Loucy (cell line): ENCODE data around the gene C11orf52.

ENCODE experiments used
- H2AFZ ChIP-seq: fragments of 200-600 bp; sonication (generic); 2 replicates; pipeline ENCODE4 v1.6.0; 2016; ENCODE audit warnings: antibody characterized with exemption, mild to moderate bottlenecking, low read length, moderate library complexity
- H3F3A ChIP-seq: fragments of 200-600 bp; 2 replicates; pipeline ENCODE4 v1.6.0; 2016; ENCODE audit warnings: antibody characterized with exemption, low read depth, mild to moderate bottlenecking
- H3K27me3 ChIP-seq: fragments of 200-600 bp; sonication (generic); 2 replicates; pipeline ENCODE4 v1.6.1; 2014; ENCODE audit warnings: low read length, mild to moderate bottlenecking; ENCODE audit not compliant: insufficient read depth, poor library complexity, severe bottlenecking
- H3K36me3 ChIP-seq: fragments of 200-600 bp; sonication (generic); 2 replicates; pipeline ENCODE4 v1.6.1; 2016; ENCODE audit warnings: low read length; ENCODE audit not compliant: insufficient read depth
- H3K4me1 ChIP-seq: fragments of 200-600 bp; sonication (generic); 2 replicates; pipeline ENCODE4 v1.5.1; 2014; ENCODE audit warnings: low read length, mild to moderate bottlenecking; ENCODE audit not compliant: insufficient read depth, poor library complexity, severe bottlenecking
- H3K4me2 ChIP-seq: fragments of 200-600 bp; sonication (generic); 2 replicates; pipeline ENCODE4 v1.6.0; 2014; ENCODE audit warnings: antibody characterized with exemption, low read length, low read depth, mild to moderate bottlenecking; ENCODE audit not compliant: poor library complexity, severe bottlenecking
- H3K4me3 ChIP-seq: fragments of 200-600 bp; sonication (generic); 2 replicates; pipeline ENCODE4 v1.5.1; 2014; ENCODE audit warnings: low read length, mild to moderate bottlenecking, mixed read lengths; ENCODE audit not compliant: poor library complexity, severe bottlenecking
- H3K79me2 ChIP-seq: fragments of 200-600 bp; sonication (generic); 2 replicates; pipeline ENCODE4 v1.6.1; 2014; ENCODE audit warnings: low read length; ENCODE audit not compliant: insufficient read depth
- H3K9ac ChIP-seq: fragments of 200-600 bp; sonication (generic); 2 replicates; pipeline ENCODE4 v1.6.0; 2014; ENCODE audit warnings: mild to moderate bottlenecking, low read depth, low read length, moderate library complexity; ENCODE audit not compliant: poor library complexity, severe bottlenecking
- H3K9me2 ChIP-seq: fragments of 200-600 bp; sonication (generic); replicated peaks from 2 replicates; pipeline ENCODE4 v1.6.1; 2016; ENCODE audit warnings: low read depth, low read length, mixed read lengths
- H3K9me3 ChIP-seq: fragments of 200-600 bp; sonication (generic); 2 replicates; pipeline ENCODE4 v1.6.1; 2014; ENCODE audit warnings: mild to moderate bottlenecking, antibody characterized with exemption, low read length, low read depth; ENCODE audit not compliant: insufficient read depth
- H4K20me1 ChIP-seq: fragments of 200-600 bp; sonication (generic); 2 replicates; pipeline ENCODE4 v1.6.0; 2014; ENCODE audit warnings: antibody characterized with exemption, low read length, mild to moderate bottlenecking; ENCODE audit not compliant: insufficient read depth, poor library complexity, severe bottlenecking
- CTCF ChIP-seq: fragments of 200-600 bp; sonication (generic); conservative IDR thresholded peaks from 2 replicates; pipeline ENCODE4 v1.5.1; 2014; ENCODE audit warnings: mild to moderate bottlenecking, antibody characterized with exemption, low read length
- EZH2phosphoT487 ChIP-seq: fragments of 200-600 bp; IDR thresholded peaks from 2 replicates; pipeline ENCODE4 v1.6.1; 2018; ENCODE audit warnings: antibody characterized with exemption, mild to moderate bottlenecking, moderate library complexity, borderline replicate concordance

The C11orf52 gene

GRCh38 chr11:111870886-111871692 is 47.6 kb upstream of the C11orf52 start, which contains the start of gene ALG9:
Gene ALG9, minus strand, starts transcription at chr11:111871581. Its CDS starts 99 bp downstream, at chr11:111871482.
- H3K9ac ChIP-seq: peak within 1 kb of the TSS; percentile 80
- peaks cover 5% of the 10 kb centered on the region; the same call in 1 of the 2 replicates for H3K36me3 ChIP-seq

GRCh38 chr11:111871693-111872161 is 47.0 kb upstream of the C11orf52 start:
- no peaks in the 10 kb centered on the region for H3K9me3 ChIP-seq

More at GRCh38 chr11:111870886-111871692, 47.6 kb upstream of the C11orf52 start, which contains the start of gene ALG9:
- Histone ChIP-seq H3K9me2 (no peaks in the 10 kb centered on the region), H4K20me1 (peaks cover 5% of the 10 kb centered on the region), H3K79me2 (peaks cover 24% of the 10 kb centered on the region; the same call in 1 of the 2 replicates), H3K27me3 (no peaks in the 10 kb centered on the region), H2AFZ (peak within 1 kb of the TSS; percentile 99), H3K9me3 (no peaks in the 10 kb centered on the region), H3F3A (peaks cover 3% of the 10 kb centered on the region; the same call in 1 of the 2 replicates), H3K4me2 (peak within 1 kb of the TSS; percentile 94), H3K4me3 (peak within 1 kb of the TSS; percentile 93), H3K4me1 (peaks cover 25% of the 10 kb centered on the region)
- TF ChIP-seq EZH2phosphoT487 (no peak), CTCF (peak; percentile 27; the same call in 1 of the 2 replicates)

GRCh38 chr11:111878385-111878848 is 40.3 kb upstream of the C11orf52 start:
- Histone ChIP-seq H4K20me1 (no peaks in the 10 kb centered on the region), H3K9ac (peak overlapping the region; percentile 69), H3K9me3 (no peaks in the 10 kb centered on the region), H3F3A (no peaks in the 10 kb centered on the region), H3K9me2 (no peaks in the 10 kb centered on the region), H3K4me3 (peak overlapping the region; percentile 76), H3K27me3 (no peaks in the 10 kb centered on the region), H3K36me3 (no peaks in the 10 kb centered on the region), H3K79me2 (no peaks in the 10 kb centered on the region), H3K4me1 (no peaks in the 10 kb centered on the region), H2AFZ (peak overlapping the region; percentile 88), H3K4me2 (peak overlapping the region; percentile 77)
- TF ChIP-seq EZH2phosphoT487 (no peak), CTCF (no peak)

More at GRCh38 chr11:111871693-111872161, 47.0 kb upstream of the C11orf52 start:
- Histone ChIP-seq H4K20me1 (peaks cover 5% of the 10 kb centered on the region), H2AFZ (peak overlapping the region; percentile 99), H3K9me2 (no peaks in the 10 kb centered on the region), H3K4me1 (peaks cover 25% of the 10 kb centered on the region), H3K36me3 (no peaks in the 10 kb centered on the region), H3K4me3 (peak overlapping the region; percentile 93), H3K9ac (peak overlapping the region; percentile 80), H3F3A (peaks cover 3% of the 10 kb centered on the region; the same call in 1 of the 2 replicates), H3K4me2 (peak overlapping the region; percentile 94), H3K27me3 (no peaks in the 10 kb centered on the region), H3K79me2 (peaks cover 24% of the 10 kb centered on the region; the same call in 1 of the 2 replicates)
- no peak for TF ChIP-seq CTCF
- TF ChIP-seq EZH2phosphoT487: no peak
